ENCODE results near the gene DTX4.

DTX4 gene

DNA sequence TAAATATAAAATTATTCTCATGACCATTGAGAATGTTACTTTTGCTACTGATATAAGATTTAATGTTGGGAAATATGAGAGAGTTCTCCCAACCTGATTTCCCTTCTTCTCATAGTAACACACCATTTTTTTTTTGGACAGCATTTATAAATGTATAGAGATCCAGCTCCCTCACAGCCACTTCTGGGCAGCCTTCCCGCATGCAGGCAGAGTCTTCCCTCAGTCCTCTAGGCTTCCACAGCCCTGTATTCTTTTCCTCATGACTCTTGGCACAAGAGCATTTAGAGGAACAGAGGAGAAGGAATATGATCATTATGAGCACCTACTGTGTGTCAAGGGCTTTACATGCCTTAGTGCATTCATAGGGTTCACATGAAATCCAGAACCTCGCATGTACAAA, 9.0 kb downstream of the DTX4 start:
- H3K9me3 ChIP-seq (ENCODE audit: control insufficient read depth, insufficient read depth, low read depth, low read length): no peaks in the 10 kb centered on the region
- no peak for TF ChIP-seq ZNF202 (tag by site-specific recombination; IDR thresholded peaks at IDR 0.05; ENCODE audit: borderline replicate concordance)
- TF ChIP-seq ZSCAN23 (tag by site-specific recombination; IDR thresholded peaks at IDR 0.05): no peak
- no peak for TF ChIP-seq ZSCAN16 (tag by site-specific recombination; IDR thresholded peaks at IDR 0.05)
- no peak for TF ChIP-seq IKZF3 (tag by site-specific recombination; IDR thresholded peaks at IDR 0.05)
- TF ChIP-seq, protein P1, sequence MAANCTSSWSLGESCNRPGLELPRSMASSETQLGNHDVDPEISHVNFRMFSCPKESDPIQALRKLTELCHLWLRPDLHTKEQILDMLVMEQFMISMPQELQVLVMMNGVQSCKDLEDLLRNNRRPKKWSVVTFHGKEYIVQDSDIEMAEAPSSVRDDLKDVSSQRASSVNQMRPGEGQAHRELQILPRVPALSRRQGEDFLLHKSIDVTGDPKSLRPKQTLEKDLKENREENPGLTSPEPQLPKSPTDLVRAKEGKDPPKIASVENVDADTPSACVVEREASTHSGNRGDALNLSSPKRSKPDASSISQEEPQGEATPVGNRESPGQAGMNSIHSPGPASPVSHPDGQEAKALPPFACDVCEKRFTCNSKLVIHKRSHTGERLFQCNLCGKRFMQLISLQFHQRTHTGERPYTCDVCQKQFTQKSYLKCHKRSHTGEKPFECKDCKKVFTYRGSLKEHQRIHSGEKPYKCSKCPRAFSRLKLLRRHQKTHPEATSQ (tag by site-specific recombination; IDR thresholded peaks at IDR 0.05): no peak
- ChIA-PET POLR2A (no interaction called here), CTCF (interaction anchor here (0.9 to 1.9 kb wide), 4 partner anchors 9 to 26 kb away, joined by 3 to 11 read pairs (median 4); partner anchors contain the start of gene DTX4)
- H3K27ac ChIP-seq (ENCODE audit: extremely low read depth, low read depth, low read length): no peak overlapping the region
- H3K4me3 ChIP-seq (ENCODE audit: low read depth, low read length): no peak overlapping the region
- peaks cover 0 to 22% of the 10 kb centered on the region in 2 experiments; a peak in 1 of 3 replicates for H3K36me3 ChIP-seq (ENCODE audit: control insufficient read depth in 2 of 2, insufficient read depth in 1 of 2, low read length in 2 of 2)
- no peaks in the 10 kb centered on the region for H3K4me1 ChIP-seq (ENCODE audit: control insufficient read depth, insufficient read depth, low read length)

DNA sequence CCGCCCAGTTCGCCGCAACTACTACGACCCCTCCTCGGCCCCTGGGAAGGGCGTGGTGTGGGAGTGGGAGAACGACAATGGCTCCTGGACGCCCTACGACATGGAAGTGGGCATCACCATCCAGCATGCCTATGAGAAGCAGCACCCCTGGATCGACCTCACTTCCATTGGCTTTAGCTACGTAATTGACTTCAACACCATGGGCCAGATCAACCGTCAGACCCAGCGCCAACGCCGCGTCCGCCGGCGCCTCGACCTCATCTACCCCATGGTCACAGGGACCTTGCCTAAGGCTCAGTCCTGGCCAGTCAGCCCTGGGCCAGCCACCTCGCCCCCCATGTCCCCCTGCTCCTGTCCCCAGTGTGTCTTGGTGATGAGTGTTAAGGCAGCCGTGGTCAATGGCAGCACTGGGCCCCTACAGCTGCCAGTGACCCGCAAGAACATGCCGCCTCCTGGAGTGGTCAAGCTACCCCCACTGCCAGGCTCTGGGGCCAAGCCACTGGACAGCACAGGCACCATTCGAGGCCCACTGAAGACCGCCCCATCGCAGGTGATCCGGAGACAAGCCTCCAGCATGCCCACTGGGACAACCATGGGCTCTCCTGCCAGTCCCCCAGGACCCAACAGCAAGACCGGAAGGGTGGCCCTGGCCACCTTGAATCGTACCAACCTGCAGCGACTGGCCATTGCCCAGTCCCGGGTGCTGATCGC, 10.0 kb downstream of the DTX4 start:
- Histone ChIP-seq H3K36me3 (ENCODE audit: control insufficient read depth in 2 of 2, insufficient read depth in 1 of 2, low read length in 2 of 2) (peaks cover 0 to 22% of the 10 kb centered on the region in 2 experiments; a peak in 1 of 3 replicates), H3K4me1 (ENCODE audit: control insufficient read depth, insufficient read depth, low read length) (no peaks in the 10 kb centered on the region), H3K27ac (ENCODE audit: extremely low read depth, low read depth, low read length) (no peak overlapping the region), H3K9me3 (ENCODE audit: control insufficient read depth, insufficient read depth, low read depth, low read length) (no peaks in the 10 kb centered on the region), H3K4me3 (ENCODE audit: low read depth, low read length) (no peak overlapping the region)
- ChIA-PET CTCF (interaction anchor here (1.0 to 1.9 kb wide), 6 partner anchors 8 to 247 kb away, joined by 3 to 11 read pairs (median 4); partner anchors contain the start of gene DTX4), POLR2A (no interaction called here)
- TF ChIP-seq ZNF664 (tag by site-specific recombination; IDR thresholded peaks at IDR 0.05): no peak
- no peak for TF ChIP-seq ZNF266 (tag by site-specific recombination; IDR thresholded peaks at IDR 0.05; ENCODE audit: low read depth)
- TF ChIP-seq, protein P2, sequence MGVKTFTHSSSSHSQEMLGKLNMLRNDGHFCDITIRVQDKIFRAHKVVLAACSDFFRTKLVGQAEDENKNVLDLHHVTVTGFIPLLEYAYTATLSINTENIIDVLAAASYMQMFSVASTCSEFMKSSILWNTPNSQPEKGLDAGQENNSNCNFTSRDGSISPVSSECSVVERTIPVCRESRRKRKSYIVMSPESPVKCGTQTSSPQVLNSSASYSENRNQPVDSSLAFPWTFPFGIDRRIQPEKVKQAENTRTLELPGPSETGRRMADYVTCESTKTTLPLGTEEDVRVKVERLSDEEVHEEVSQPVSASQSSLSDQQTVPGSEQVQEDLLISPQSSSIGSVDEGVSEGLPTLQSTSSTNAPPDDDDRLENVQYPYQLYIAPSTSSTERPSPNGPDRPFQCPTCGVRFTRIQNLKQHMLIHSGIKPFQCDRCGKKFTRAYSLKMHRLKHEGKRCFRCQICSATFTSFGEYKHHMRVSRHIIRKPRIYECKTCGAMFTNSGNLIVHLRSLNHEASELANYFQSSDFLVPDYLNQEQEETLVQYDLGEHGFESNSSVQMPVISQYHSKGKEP (tag by site-specific recombination; IDR thresholded peaks at IDR 0.05): no peak
- no peak for TF ChIP-seq ZFP41 (tag by site-specific recombination; IDR thresholded peaks at IDR 0.05; ENCODE audit: borderline replicate concordance)
- no peak for TF ChIP-seq ZFP37 (tag by site-specific recombination; IDR thresholded peaks at IDR 0.05)
- TF ChIP-seq, protein P3, sequence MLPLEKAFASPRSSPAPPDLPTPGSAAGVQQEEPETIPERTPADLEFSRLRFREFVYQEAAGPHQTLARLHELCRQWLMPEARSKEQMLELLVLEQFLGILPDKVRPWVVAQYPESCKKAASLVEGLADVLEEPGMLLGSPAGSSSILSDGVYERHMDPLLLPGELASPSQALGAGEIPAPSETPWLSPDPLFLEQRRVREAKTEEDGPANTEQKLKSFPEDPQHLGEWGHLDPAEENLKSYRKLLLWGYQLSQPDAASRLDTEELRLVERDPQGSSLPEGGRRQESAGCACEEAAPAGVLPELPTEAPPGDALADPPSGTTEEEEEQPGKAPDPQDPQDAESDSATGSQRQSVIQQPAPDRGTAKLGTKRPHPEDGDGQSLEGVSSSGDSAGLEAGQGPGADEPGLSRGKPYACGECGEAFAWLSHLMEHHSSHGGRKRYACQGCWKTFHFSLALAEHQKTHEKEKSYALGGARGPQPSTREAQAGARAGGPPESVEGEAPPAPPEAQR (tag by site-specific recombination; IDR thresholded peaks at IDR 0.05): no peak
- no peak for TF ChIP-seq GLIS1 (tag by site-specific recombination; IDR thresholded peaks at IDR 0.05)
- TF ChIP-seq WT1 (tag by site-specific recombination; IDR thresholded peaks at IDR 0.05): no peak

DNA sequence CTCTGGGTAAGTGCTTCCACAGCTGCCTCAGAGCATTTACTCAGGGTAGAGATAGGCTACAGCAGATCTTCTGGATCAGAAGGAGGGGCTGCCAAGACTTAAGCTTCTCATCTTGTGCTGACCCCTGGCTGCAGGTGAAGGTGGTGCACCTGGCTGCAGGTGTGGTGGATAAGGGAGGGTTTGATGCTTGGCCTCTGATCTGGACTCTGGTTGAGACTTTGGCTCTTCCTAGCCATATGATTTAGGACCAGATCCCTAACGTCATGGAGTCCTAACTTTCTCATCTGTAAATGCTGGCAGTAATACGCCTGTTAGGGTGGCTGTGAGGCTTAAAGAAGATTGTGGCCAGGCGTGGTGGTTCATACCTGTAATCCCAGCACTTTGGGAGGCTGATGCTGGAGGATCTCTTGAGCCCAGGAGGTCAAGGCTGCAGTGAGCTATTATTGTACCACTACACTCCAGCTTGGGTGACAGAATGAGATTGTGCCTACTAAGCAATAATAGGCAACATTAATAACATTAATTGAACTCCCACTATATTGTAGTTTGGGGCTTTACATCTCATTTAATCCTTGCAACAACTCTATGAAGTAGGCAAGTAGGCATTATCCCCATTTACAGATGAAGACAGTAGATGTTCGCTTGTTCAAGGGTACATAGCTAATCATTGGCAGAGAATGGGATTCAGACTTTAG, 10.7 kb downstream of the DTX4 start:
- H3K4me3 ChIP-seq (ENCODE audit: low read depth, low read length): no peak overlapping the region
- ChIA-PET POLR2A (no interaction called here), CTCF (interaction anchor here (1.0 to 1.4 kb wide), 3 partner anchors 11 to 246 kb away, joined by 3 to 4 read pairs (median 3); partner anchors contain the start of gene DTX4)
- peaks cover 0 to 22% of the 10 kb centered on the region in 2 experiments; a peak in 1 of 3 replicates for H3K36me3 ChIP-seq (ENCODE audit: control insufficient read depth in 2 of 2, insufficient read depth in 1 of 2, low read length in 2 of 2)
- no peaks in the 10 kb centered on the region for H3K9me3 ChIP-seq (ENCODE audit: control insufficient read depth, insufficient read depth, low read depth, low read length)
- H3K4me1 ChIP-seq (ENCODE audit: control insufficient read depth, insufficient read depth, low read length): no peaks in the 10 kb centered on the region
- no peak overlapping the region for H3K27ac ChIP-seq (ENCODE audit: extremely low read depth, low read depth, low read length)
- TF ChIP-seq GLIS2 (tag by site-specific recombination; IDR thresholded peaks at IDR 0.05) (no peak), HOXA7 (CRISPR knock-in tag; IDR thresholded peaks at IDR 0.05; ENCODE audit: borderline replicate concordance) (no peak), SALL2 (tag by site-specific recombination; IDR thresholded peaks at IDR 0.05; ENCODE audit: borderline replicate concordance) (no peak), ZNF391 (tag by site-specific recombination; IDR thresholded peaks at IDR 0.05; ENCODE audit: borderline replicate concordance, low read depth) (no peak), ZNF501 (tag by site-specific recombination; IDR thresholded peaks at IDR 0.05) (no peak), OVOL3 (tag by site-specific recombination; IDR thresholded peaks at IDR 0.05) (no peak)

All from HEK293 (cell line).